IMR-90 (cell line): ENCODE results near the gene CYRIA. TPM values are rescaled to one million over a fixed set of nuclear protein-coding genes. Genes with fewer than 3 reads are reported as not detected.

Source experiments
- ATAC-seq: fragments of 200-7000 bp; cut with Tn5 transposase; 2 replicates; pipeline ENCODE4 v1.9.1; 2020; ENCODE audit warnings: low read depth, mild to moderate bottlenecking, moderate library complexity
- BruUV-seq: library from RNA; stranded (reverse); fragments of 400-500 nt; replicated peaks from 2 replicates; lab custom pipeline; 2021; lab: Mats Ljungman, UMichigan
- CTCF ChIA-PET: fragments of 300-600 bp; formaldehyde crosslinking; extraction: SDS; loops from one replicate; lab custom pipeline; 2021; ENCODE audit warnings: antibody characterized with exemption; lab: Yijun Ruan, JAX
- POLR2A ChIA-PET: fragments of 300-600 bp; sonication (Branson Sonifier 250); formaldehyde crosslinking; loops from one replicate; lab custom pipeline; 2022; ENCODE audit warnings: antibody characterized with exemption; ENCODE audit not compliant: unreplicated experiment; lab: Charles Lee
- DNase-seq: peaks from one replicate; pipeline ENCODE4 v3.0.0; 2013
- H2AFZ ChIP-seq: replicated peaks from 2 replicates; pipeline ENCODE3; 2013; ENCODE audit warnings: low read length, mild to moderate bottlenecking; ENCODE audit not compliant: poor library complexity
- H2AK5ac ChIP-seq: 2 replicates; pipeline ENCODE4 v1.6.1; 2013; ENCODE audit warnings: low read depth, low read length, inconsistent platforms
- H2AK9ac ChIP-seq: replicated peaks from 2 replicates; pipeline ENCODE3; 2013; ENCODE audit warnings: mild to moderate bottlenecking, low read depth, low read length, moderate library complexity; ENCODE audit not compliant: poor library complexity
- H2BK120ac ChIP-seq: 2 replicates; pipeline ENCODE4 v1.6.1; 2013; ENCODE audit warnings: low read depth, low read length, inconsistent platforms
- H2BK15ac ChIP-seq: 3 replicates; pipeline ENCODE4 v1.6.1; 2013; ENCODE audit warnings: low read depth, low read length, inconsistent platforms
- H2BK20ac ChIP-seq: 2 replicates; pipeline ENCODE4 v1.6.1; 2013; ENCODE audit warnings: low read depth, mild to moderate bottlenecking, inconsistent platforms, low read length, moderate library complexity
- H2BK5ac ChIP-seq: 2 replicates; pipeline ENCODE4 v1.6.1; 2013; ENCODE audit warnings: mild to moderate bottlenecking, low read depth, low read length, inconsistent platforms; ENCODE audit not compliant: poor library complexity, severe bottlenecking
- H3K14ac ChIP-seq: replicated peaks from 2 replicates; pipeline ENCODE4 v1.6.1; 2013; ENCODE audit warnings: low read depth, low read length, inconsistent platforms
- H3K18ac ChIP-seq: 2 replicates; pipeline ENCODE4 v1.6.1; 2013; ENCODE audit warnings: low read depth, low read length, control low read depth
- H3K23ac ChIP-seq: 2 replicates; pipeline ENCODE4 v1.6.1; 2013; ENCODE audit warnings: low read depth, low read length, inconsistent platforms
- H3K27ac ChIP-seq: 2 replicates; pipeline ENCODE4 v1.5.1; 2013; ENCODE audit warnings: mild to moderate bottlenecking, control low read depth, low read length; ENCODE audit not compliant: insufficient read depth
- H3K27me3 ChIP-seq: 2 replicates; pipeline ENCODE4 v1.6.1; 2013; ENCODE audit warnings: low read length; ENCODE audit not compliant: control insufficient read depth, insufficient read depth
- H3K36me3 ChIP-seq: 2 replicates; pipeline ENCODE4 v1.6.1; 2013; ENCODE audit warnings: low read length, mixed read lengths; ENCODE audit not compliant: control insufficient read depth, insufficient read depth
- H3K4ac ChIP-seq: 2 replicates; pipeline ENCODE4 v1.6.1; 2013; ENCODE audit warnings: low read depth, low read length, inconsistent platforms
- H3K4me1 ChIP-seq: 2 replicates; pipeline ENCODE4 v1.6.1; 2013; ENCODE audit warnings: low read length, mixed read lengths; ENCODE audit not compliant: control insufficient read depth, insufficient read depth
- H3K4me2 ChIP-seq: 2 replicates; pipeline ENCODE4 v1.6.1; 2013; ENCODE audit warnings: low read depth, mild to moderate bottlenecking, control low read depth, low read length, moderate library complexity
- H3K4me3 ChIP-seq: 2 replicates; pipeline ENCODE4 v1.5.1; 2013; ENCODE audit warnings: low read depth, mild to moderate bottlenecking, control low read depth, low read length, moderate library complexity; ENCODE audit not compliant: insufficient read depth
- H3K56ac ChIP-seq: 2 replicates; pipeline ENCODE4 v1.6.1; 2013; ENCODE audit warnings: low read length, inconsistent platforms; ENCODE audit not compliant: insufficient read depth; ENCODE audit errors: extremely low read depth
- H3K79me1 ChIP-seq, 2 experiments: 2 replicates each; pipeline ENCODE4 v1.6.1; 2013; ENCODE audit warnings: low read length in 2 of 2, inconsistent platforms in 1 of 2, low read depth in 1 of 2
- H3K9ac ChIP-seq: 2 replicates; pipeline ENCODE4 v1.6.1; 2013; ENCODE audit warnings: low read depth, low read length, control low read depth
- H3K9me1 ChIP-seq: 2 replicates; pipeline ENCODE4 v1.6.1; 2013; ENCODE audit warnings: low read length, inconsistent platforms; ENCODE audit not compliant: insufficient read depth
- H3K9me3 ChIP-seq: 2 replicates; pipeline ENCODE4 v1.6.1; 2013; ENCODE audit warnings: low read length; ENCODE audit not compliant: control insufficient read depth, insufficient read depth
- H4K20me1 ChIP-seq: 2 replicates; pipeline ENCODE4 v1.6.1; 2013; ENCODE audit warnings: low read length, inconsistent platforms; ENCODE audit not compliant: insufficient read depth
- H4K5ac ChIP-seq: 2 replicates; pipeline ENCODE4 v1.6.1; 2013; ENCODE audit warnings: mild to moderate bottlenecking, low read depth, low read length, control low read depth
- H4K8ac ChIP-seq, 2 experiments: 2 replicates each; pipeline ENCODE4 v1.6.1; 2013; ENCODE audit warnings: low read depth in 2 of 2, low read length in 2 of 2, control low read depth in 1 of 2, inconsistent platforms in 1 of 2
- H4K91ac ChIP-seq: 2 replicates; pipeline ENCODE4 v1.6.1; 2013; ENCODE audit warnings: low read depth, low read length, inconsistent platforms; ENCODE audit not compliant: insufficient read depth
- BHLHE40 ChIP-seq: fragments of 150-350 bp; IDR thresholded peaks from 2 replicates; pipeline ENCODE4 v1.6.1; 2016; ENCODE audit warnings: mild to moderate bottlenecking, low read depth, low read length
- CHD1 ChIP-seq: IDR thresholded peaks from 2 replicates; pipeline ENCODE4 v1.6.1; 2012; ENCODE audit warnings: low read depth, low read length, improper control_type of control experiment
- FOS ChIP-seq: fragments of 150-350 bp; IDR thresholded peaks from 2 replicates; pipeline ENCODE4 v1.6.1; 2016; ENCODE audit warnings: low read depth, low read length
- MAFK ChIP-seq: IDR thresholded peaks from 2 replicates; pipeline ENCODE4 v1.6.1; 2012; ENCODE audit warnings: low read depth, low read length, improper control_type of control experiment
- MXI1 ChIP-seq: IDR thresholded peaks from 2 replicates; pipeline ENCODE4 v1.6.1; 2012; ENCODE audit warnings: low read depth, mild to moderate bottlenecking, low read length, moderate library complexity, borderline replicate concordance
- NFE2L2 ChIP-seq: fragments of 150-350 bp; IDR thresholded peaks from 2 replicates; pipeline ENCODE4 v1.6.1; 2016; ENCODE audit warnings: low read depth, mild to moderate bottlenecking, low read length
- POLR2A ChIP-seq: IDR thresholded peaks from 2 replicates; pipeline ENCODE4 v1.6.1; 2012; ENCODE audit warnings: mild to moderate bottlenecking, low read depth, low read length
- RAD21 ChIP-seq: IDR thresholded peaks from 2 replicates; pipeline ENCODE4 v1.6.1; 2012; ENCODE audit warnings: low read length, improper control_type of control experiment
- RCOR1 ChIP-seq: IDR thresholded peaks from 2 replicates; pipeline ENCODE4 v1.6.1; 2012; ENCODE audit warnings: mild to moderate bottlenecking, low read length, improper control_type of control experiment; ENCODE audit not compliant: insufficient replicate concordance
- RFX5 ChIP-seq: IDR thresholded peaks from 2 replicates; pipeline ENCODE4 v1.8.0; 2012; ENCODE audit warnings: low read depth, mild to moderate bottlenecking, low read length, moderate library complexity
- SMC3 ChIP-seq: fragments of 150-350 bp; IDR thresholded peaks from 2 replicates; pipeline ENCODE4 v1.6.1; 2016; ENCODE audit warnings: low read depth, mild to moderate bottlenecking, antibody characterized with exemption, low read length, moderate library complexity
- WGBS, 2 experiments: methylation state at CpG; one replicate each; pipeline versions ENCODE4 v1.1.5 to v1.1.7; 2013; ENCODE audit warnings: missing lambda C conversion rate in 2 of 2; ENCODE audit not compliant: insufficient read length in 1 of 2; ENCODE audit errors: extremely low coverage in 2 of 2; 5-methylcytosine and 5-hydroxymethylcytosine counted together
- dilution Hi-C: fragments of 300-500 bp; cut with HindIII; formaldehyde crosslinking; loops from one replicate; pipeline ENCODE4 v1.14.3; 2018; ENCODE audit warnings: low sequenced_read_pairs; ENCODE audit not compliant: unreplicated experiment
- in situ Hi-C: fragments of 300-500 bp; cut with MboI; formaldehyde crosslinking; loops from 3 replicates; pipeline ENCODE4 v1.14.3; 2019; ENCODE audit warnings: low sequenced_read_pairs, inconsistent platforms, mixed read lengths
- intact Hi-C: fragments of 100-400 bp; cut with micrococcal nuclease; formaldehyde crosslinking; loops from 2 replicates; pipeline ENCODE4 v1.10.0; 2022
- polyA plus RNA-seq, 3 experiments: library from polyadenylated mRNA; depleted of rRNA; stranded (reverse); fragments of >200 nt; gene quantifications; 2 replicates each; pipeline ENCODE4 v1.2.3, GENCODE V29; 2012; ENCODE audit warnings: low replicate concordance in 1 of 3
- total RNA-seq: library from RNA; depleted of rRNA; stranded (reverse); fragments of >200 nt; gene quantifications from 2 replicates; pipeline ENCODE4 v1.2.3, GENCODE V29; 2012
- TF ChIP-seq, protein P1 (sequence below): fragments of 150-350 bp; IDR thresholded peaks from 2 replicates; pipeline ENCODE4 v1.6.1; 2017; ENCODE audit warnings: mild to moderate bottlenecking, antibody characterized with exemption, low read length, low read depth
- TF ChIP-seq, protein P2 (sequence below): conservative IDR thresholded peaks from 2 replicates; pipeline ENCODE4 v1.5.1; 2012; ENCODE audit warnings: mild to moderate bottlenecking, low read depth, low read length, improper control_type of control experiment
- TF ChIP-seq, protein P3 (sequence below): fragments of 150-350 bp; IDR thresholded peaks from 2 replicates; pipeline ENCODE4 v1.6.1; 2016; ENCODE audit warnings: low read depth, mild to moderate bottlenecking, low read length, moderate library complexity, borderline replicate concordance

CYRIA gene
- total and polyA plus RNA-seq, 2 of the 4 experiments (the other 2 are of a cell fraction), result 1.7 to 3.8 TPM

DNA sequence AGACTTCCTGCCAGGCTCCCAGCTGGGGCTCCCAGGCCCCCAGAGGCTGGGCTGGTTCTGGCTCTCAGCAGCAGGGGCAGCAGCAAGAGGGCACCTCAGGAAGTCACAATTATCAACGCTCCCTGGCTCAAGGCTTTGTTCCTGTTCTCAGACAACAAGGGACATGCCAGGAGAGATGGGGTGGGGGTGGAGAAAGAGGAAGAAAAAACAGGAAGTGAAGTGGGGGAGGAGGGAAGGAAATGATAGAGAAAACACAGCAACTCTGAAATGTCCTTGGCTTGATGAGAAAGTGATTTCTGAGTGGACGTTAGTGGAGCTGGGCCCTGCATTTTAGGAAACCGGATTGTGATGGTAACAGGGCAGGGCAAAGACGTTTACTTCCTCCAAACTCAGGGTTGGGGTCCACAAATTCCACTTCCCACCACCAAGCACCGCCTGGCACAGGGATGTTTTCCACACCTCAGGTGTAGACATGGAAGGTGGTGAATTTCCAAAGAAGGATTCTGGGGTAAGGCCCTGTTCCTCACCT, 40.4 kb downstream of the CYRIA start:
- H2BK15ac ChIP-seq, result 0 out of 3 replicates have a peak overlapping the region, but pooled peaks have one; percentile 11
- H3K27ac ChIP-seq, result no peak overlapping the region
- WGBS, 2 experiments, result 60% methylated on average over 1 of the region's 5 CpGs; no CpG with 5 or more reads in 1 of the 2 experiments

More for the DNA sequence above, 40.4 kb downstream of the CYRIA start:
- POLR2A ChIA-PET, result no interaction called here
- Histone ChIP-seq H3K79me1 (no peaks in the 10 kb centered on the region), H2BK5ac (no peak overlapping the region), H4K91ac (peak overlapping the region; percentile 41; the same call in 1 of the 2 replicates), H3K18ac (peak overlapping the region; percentile 65), H2AFZ (no peak overlapping the region), H3K9me1 (peaks cover 4% of the 10 kb centered on the region; the same call in 1 of the 2 replicates), H4K8ac (peak overlapping the region; percentile 57 to 71; a peak in 2 of 4 replicates), H3K4me3 (no peak overlapping the region), H3K4me2 (no peak overlapping the region), H2AK5ac (peak overlapping the region; percentile 48; the same call in 1 of the 2 replicates), H4K20me1 (no peaks in the 10 kb centered on the region), H3K27me3 (no peaks in the 10 kb centered on the region), H3K23ac (no peak overlapping the region), H2BK120ac (0 out of 2 replicates have a peak overlapping the region, but pooled peaks have one; percentile 40), H2AK9ac (no peak overlapping the region), H3K14ac (no peak overlapping the region; the same call in 1 of the 2 replicates), H3K56ac (no peak overlapping the region), H4K5ac (peak overlapping the region; percentile 57), H3K4me1 (peaks cover 46% of the 10 kb centered on the region), H3K4ac (no peak overlapping the region; the same call in 1 of the 2 replicates), H3K9ac (no peak overlapping the region), H3K9me3 (no peaks in the 10 kb centered on the region), H2BK20ac (no peak overlapping the region), H3K36me3 (peaks cover 1% of the 10 kb centered on the region; the same call in 1 of the 2 replicates)
- in situ Hi-C loops, result no loop called here
- dilution Hi-C loops, result no loop called here
- intact Hi-C loops, result loop anchor here (10.0 kb wide), 1 partner anchor 890 kb away; no protein-coding TSS in a partner anchor
- ATAC-seq, result no peak
- CTCF ChIA-PET, result interaction anchor here (0.6 to 1.7 kb wide), 3 partner anchors 8 to 12 kb away, joined by 3 to 4 read pairs (median 3); no protein-coding TSS in a partner anchor
- BruUV-seq, result no TSS peak
- no peak for DNase-seq
- TF ChIP-seq, protein P1, sequence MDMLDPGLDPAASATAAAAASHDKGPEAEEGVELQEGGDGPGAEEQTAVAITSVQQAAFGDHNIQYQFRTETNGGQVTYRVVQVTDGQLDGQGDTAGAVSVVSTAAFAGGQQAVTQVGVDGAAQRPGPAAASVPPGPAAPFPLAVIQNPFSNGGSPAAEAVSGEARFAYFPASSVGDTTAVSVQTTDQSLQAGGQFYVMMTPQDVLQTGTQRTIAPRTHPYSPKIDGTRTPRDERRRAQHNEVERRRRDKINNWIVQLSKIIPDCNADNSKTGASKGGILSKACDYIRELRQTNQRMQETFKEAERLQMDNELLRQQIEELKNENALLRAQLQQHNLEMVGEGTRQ, result no peak
- no peak for TF ChIP-seq MAFK
- TF ChIP-seq, protein P2, sequence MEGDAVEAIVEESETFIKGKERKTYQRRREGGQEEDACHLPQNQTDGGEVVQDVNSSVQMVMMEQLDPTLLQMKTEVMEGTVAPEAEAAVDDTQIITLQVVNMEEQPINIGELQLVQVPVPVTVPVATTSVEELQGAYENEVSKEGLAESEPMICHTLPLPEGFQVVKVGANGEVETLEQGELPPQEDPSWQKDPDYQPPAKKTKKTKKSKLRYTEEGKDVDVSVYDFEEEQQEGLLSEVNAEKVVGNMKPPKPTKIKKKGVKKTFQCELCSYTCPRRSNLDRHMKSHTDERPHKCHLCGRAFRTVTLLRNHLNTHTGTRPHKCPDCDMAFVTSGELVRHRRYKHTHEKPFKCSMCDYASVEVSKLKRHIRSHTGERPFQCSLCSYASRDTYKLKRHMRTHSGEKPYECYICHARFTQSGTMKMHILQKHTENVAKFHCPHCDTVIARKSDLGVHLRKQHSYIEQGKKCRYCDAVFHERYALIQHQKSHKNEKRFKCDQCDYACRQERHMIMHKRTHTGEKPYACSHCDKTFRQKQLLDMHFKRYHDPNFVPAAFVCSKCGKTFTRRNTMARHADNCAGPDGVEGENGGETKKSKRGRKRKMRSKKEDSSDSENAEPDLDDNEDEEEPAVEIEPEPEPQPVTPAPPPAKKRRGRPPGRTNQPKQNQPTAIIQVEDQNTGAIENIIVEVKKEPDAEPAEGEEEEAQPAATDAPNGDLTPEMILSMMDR, result no peak
- TF ChIP-seq FOS, result no peak
- TF ChIP-seq POLR2A, result no peak
- TF ChIP-seq, protein P3, sequence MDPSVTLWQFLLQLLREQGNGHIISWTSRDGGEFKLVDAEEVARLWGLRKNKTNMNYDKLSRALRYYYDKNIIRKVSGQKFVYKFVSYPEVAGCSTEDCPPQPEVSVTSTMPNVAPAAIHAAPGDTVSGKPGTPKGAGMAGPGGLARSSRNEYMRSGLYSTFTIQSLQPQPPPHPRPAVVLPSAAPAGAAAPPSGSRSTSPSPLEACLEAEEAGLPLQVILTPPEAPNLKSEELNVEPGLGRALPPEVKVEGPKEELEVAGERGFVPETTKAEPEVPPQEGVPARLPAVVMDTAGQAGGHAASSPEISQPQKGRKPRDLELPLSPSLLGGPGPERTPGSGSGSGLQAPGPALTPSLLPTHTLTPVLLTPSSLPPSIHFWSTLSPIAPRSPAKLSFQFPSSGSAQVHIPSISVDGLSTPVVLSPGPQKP, result no peak
- TF ChIP-seq BHLHE40, result no peak
- no peak for TF ChIP-seq RCOR1
- TF ChIP-seq SMC3, result no peak
- TF ChIP-seq CHD1, result no peak
- TF ChIP-seq MXI1, result no peak
- no peak for TF ChIP-seq NFE2L2
- TF ChIP-seq RFX5, result no peak
- TF ChIP-seq RAD21, result no peak
